Neural progenitor cell (in vitro differentiated cells): ENCODE data around the gene MFSD11.

Experiments used
- EZH2phosphoT487 ChIP-seq: fragments of 200-600 bp; sonication (generic); IDR thresholded peaks from 2 replicates; pipeline ENCODE4 v1.6.1; 2017; ENCODE audit warnings: antibody characterized with exemption
- TF ChIP-seq, protein P1 (sequence below): fragments of 200-600 bp; sonication (generic); IDR thresholded peaks from 2 replicates; pipeline ENCODE4 v1.5.1; 2017; ENCODE audit warnings: antibody characterized with exemption, mild to moderate bottlenecking

DNA sequence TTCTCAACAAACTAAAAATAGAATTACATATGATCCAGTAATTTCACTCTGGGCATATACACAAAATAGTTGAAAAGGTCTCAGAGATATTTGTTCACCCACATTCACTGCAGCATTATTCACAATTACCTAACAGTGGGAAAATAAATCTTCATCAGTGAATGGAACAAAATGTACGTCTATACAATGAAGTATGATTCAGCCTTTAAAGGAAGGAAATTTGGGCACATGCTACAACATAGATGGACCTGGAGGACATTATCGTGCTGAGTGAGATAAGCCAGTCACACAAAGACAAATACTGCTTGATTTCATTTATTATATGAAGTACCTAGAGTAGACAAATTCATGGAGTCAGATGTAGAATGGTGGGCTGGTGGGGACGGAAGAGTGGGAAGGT is 47.0 kb downstream of the MFSD11 start:
- no peak for TF ChIP-seq EZH2phosphoT487
- TF ChIP-seq, protein P1, sequence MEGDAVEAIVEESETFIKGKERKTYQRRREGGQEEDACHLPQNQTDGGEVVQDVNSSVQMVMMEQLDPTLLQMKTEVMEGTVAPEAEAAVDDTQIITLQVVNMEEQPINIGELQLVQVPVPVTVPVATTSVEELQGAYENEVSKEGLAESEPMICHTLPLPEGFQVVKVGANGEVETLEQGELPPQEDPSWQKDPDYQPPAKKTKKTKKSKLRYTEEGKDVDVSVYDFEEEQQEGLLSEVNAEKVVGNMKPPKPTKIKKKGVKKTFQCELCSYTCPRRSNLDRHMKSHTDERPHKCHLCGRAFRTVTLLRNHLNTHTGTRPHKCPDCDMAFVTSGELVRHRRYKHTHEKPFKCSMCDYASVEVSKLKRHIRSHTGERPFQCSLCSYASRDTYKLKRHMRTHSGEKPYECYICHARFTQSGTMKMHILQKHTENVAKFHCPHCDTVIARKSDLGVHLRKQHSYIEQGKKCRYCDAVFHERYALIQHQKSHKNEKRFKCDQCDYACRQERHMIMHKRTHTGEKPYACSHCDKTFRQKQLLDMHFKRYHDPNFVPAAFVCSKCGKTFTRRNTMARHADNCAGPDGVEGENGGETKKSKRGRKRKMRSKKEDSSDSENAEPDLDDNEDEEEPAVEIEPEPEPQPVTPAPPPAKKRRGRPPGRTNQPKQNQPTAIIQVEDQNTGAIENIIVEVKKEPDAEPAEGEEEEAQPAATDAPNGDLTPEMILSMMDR = no peak
